22Rv1 (cell line): Measurements from ENCODE around the gene POT1.

Experiments
- CTCF ChIP-seq: fragments of 450-650 bp; IDR thresholded peaks from 2 replicates; pipeline ENCODE4 v1.5.1; 2017; ENCODE audit warnings: mild to moderate bottlenecking
- ZFX ChIP-seq: fragments of 450-650 bp; IDR thresholded peaks from 2 replicates; pipeline ENCODE4 v1.6.1; 2017; ENCODE audit warnings: antibody characterized with exemption, borderline replicate concordance

GRCh38 chr7:124940306-124940705 is 10.7 kb upstream of the POT1 start:
- no peak for TF ChIP-seq CTCF
- no peak for TF ChIP-seq ZFX
